Fibroblast of mammary gland (primary cell): Measurements from ENCODE around the gene RTN4IP1.

ENCODE experiments used
- DNase-seq: peaks from one replicate; pipeline ENCODE4 v3.0.0-alpha.2; 2010; ENCODE audit warnings: low read depth
- H3K4me3 ChIP-seq: 2 replicates; pipeline ENCODE4 v1.5.1; 2011; ENCODE audit warnings: low read depth, mild to moderate bottlenecking, low read length, moderate library complexity; ENCODE audit not compliant: control insufficient read depth
- CTCF ChIP-seq: conservative IDR thresholded peaks from 2 replicates; pipeline ENCODE4 v1.5.1; 2011; ENCODE audit warnings: low read depth, low read length, inconsistent platforms; ENCODE audit not compliant: control insufficient read depth, insufficient read depth

The RTN4IP1 gene

GRCh38 chr6:106534564-106534982 is 94.7 kb downstream of the RTN4IP1 start:
- no peak for DNase-seq
- H3K4me3 ChIP-seq, result no peak overlapping the region
- TF ChIP-seq CTCF, result no peak

- no peak for TF ChIP-seq CTCF
- H3K4me3 ChIP-seq, result no peak overlapping the region
- no peak for DNase-seq
Observed at GRCh38 chr6:106534004-106534403, 95.3 kb downstream of the RTN4IP1 start.

GRCh38 chr6:106533054-106533453 is 96.2 kb downstream of the RTN4IP1 start:
- no peak for DNase-seq
- no peak for TF ChIP-seq CTCF
- H3K4me3 ChIP-seq, result no peak overlapping the region

- no peak for TF ChIP-seq CTCF
- peak; percentile 85 for DNase-seq
- H3K4me3 ChIP-seq, result no peak overlapping the region
Observed at GRCh38 chr6:106530502-106530901, 98.8 kb downstream of the RTN4IP1 start.

GRCh38 chr6:106530026-106530425 is 99.3 kb downstream of the RTN4IP1 start:
- H3K4me3 ChIP-seq, result no peak overlapping the region
- no peak for TF ChIP-seq CTCF
- DNase-seq, result peak; percentile 27

- DNase-seq, result no peak
- TF ChIP-seq CTCF, result no peak
- H3K4me3 ChIP-seq, result no peak overlapping the region
Observed at GRCh38 chr6:106529438-106529837, 99.9 kb downstream of the RTN4IP1 start.

- TF ChIP-seq CTCF, result no peak
- H3K4me3 ChIP-seq, result no peak overlapping the region
- no peak for DNase-seq
Observed at GRCh38 chr6:106528521-106528920, 100.8 kb downstream of the RTN4IP1 start.
